Coronary artery (tissue), 2 donors: ENCODE data around the gene PPP1R8.
"Not testable (repeated sequence)": the region's sequence is repeated elsewhere in the genome, so short reads cannot be mapped to it uniquely, and the experiment has no call there.

Experiments used
- DNase-seq: peaks from one replicate; pipeline ENCODE4 v3.0.0-alpha.2; 2017; ENCODE audit warnings: low spot score
- H3K27ac ChIP-seq, 2 donors: fragments of 200-600 bp; sonication (generic); one replicate each; pipeline ENCODE4 v1.5.1; 2016 to 2019
- H3K4me3 ChIP-seq: fragments of 200-600 bp; sonication (generic); 2 replicates; pipeline ENCODE4 v1.5.1; 2016; ENCODE audit warnings: mild to moderate bottlenecking, moderate library complexity
- TF ChIP-seq, protein P1 (sequence below): fragments of 200-600 bp; sonication (generic); IDR thresholded peaks from one replicate; pipeline ENCODE4 v1.5.1; 2019; ENCODE audit warnings: antibody characterized with exemption

PPP1R8 gene

DNA sequence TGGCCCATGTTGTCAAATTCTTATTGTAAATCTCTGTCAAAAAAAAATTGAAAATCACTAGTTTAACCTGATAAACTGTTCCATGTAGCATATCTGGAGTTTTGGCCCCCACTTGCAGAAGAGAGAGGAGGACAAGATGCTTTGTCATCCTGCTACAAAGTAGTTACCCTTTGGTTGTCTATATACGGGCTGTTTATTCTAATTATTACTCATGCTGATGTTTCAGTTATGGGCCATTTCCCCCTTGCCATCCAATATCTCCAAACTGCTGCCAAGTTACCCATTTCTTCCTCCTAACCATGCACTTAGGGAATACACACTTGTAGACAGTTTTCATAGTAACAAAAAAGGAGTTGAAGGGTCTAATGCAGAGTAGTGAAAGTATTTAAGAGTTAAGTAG, 35.0 kb upstream of the PPP1R8 start:
- TF ChIP-seq, protein P1, sequence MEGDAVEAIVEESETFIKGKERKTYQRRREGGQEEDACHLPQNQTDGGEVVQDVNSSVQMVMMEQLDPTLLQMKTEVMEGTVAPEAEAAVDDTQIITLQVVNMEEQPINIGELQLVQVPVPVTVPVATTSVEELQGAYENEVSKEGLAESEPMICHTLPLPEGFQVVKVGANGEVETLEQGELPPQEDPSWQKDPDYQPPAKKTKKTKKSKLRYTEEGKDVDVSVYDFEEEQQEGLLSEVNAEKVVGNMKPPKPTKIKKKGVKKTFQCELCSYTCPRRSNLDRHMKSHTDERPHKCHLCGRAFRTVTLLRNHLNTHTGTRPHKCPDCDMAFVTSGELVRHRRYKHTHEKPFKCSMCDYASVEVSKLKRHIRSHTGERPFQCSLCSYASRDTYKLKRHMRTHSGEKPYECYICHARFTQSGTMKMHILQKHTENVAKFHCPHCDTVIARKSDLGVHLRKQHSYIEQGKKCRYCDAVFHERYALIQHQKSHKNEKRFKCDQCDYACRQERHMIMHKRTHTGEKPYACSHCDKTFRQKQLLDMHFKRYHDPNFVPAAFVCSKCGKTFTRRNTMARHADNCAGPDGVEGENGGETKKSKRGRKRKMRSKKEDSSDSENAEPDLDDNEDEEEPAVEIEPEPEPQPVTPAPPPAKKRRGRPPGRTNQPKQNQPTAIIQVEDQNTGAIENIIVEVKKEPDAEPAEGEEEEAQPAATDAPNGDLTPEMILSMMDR: no peak
- Histone ChIP-seq H3K27ac (no peak overlapping the region), H3K4me3 (no peak overlapping the region)
- no peak for DNase-seq

DNA sequence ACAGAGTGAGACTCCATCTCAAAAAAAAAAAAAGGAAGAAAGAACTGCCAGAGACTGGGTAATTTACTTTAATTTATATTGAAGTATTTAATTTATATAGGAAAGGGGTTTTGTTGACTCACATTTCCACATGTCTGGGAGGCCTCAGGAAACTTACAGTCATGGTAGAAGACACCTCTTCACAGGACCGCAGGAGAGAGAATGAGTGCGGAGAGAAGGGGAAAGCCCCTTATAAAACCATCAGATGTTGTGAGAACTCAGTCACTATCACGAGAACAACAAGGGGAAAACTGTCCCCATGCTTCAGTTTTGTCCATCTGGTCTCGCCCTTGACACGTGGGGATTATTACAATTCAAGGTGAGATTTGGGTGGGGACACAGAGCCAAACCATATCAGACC, 25.8 kb upstream of the PPP1R8 start:
- H3K27ac ChIP-seq: no peak overlapping the region
- DNase-seq: no peak
- TF ChIP-seq, protein P1: no peak
- no peak overlapping the region for H3K4me3 ChIP-seq

DNA sequence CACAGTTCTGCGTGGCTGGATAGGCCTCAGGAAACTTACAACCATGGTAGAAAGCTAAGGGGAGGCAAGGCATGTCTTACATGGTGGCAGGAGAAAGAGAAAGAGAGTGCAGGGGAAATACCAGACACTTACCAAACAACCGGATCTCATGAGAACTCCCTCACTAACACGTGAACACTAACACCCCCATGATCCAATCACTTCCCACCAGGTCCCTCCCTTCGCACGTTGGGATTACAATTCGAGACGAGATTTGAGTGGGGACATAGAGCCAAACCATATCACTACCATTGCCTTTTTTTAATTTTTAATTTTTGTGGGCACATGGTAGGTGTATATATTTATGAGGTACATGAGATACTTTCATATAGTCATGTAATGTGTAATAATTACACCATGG, 23.8 kb upstream of the PPP1R8 start:
- no peak overlapping the region for H3K27ac ChIP-seq
- H3K4me3 ChIP-seq: no peak overlapping the region
- TF ChIP-seq, protein P1: no peak
- DNase-seq: no peak

DNA sequence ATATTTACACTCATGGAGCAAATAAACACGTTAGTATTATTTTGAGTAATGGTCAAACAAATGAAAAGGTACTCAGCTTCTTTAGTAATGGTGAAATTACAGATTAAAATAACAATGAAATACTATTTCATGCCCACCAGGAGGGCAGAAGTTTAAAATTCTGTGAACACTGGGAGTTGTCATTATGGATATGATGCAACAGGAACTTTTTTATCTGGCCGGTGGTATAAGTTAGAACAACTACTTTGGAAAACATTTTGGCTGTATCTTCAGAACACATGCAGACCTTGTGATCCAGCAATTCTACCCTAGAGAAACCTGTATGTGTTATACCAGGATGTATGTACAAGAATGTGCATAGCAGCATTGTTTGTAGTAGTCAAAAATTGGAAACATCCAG, 23.2 kb upstream of the PPP1R8 start:
- DNase-seq: no peak
- Histone ChIP-seq H3K4me3 (no peak overlapping the region), H3K27ac (no peak overlapping the region)
- TF ChIP-seq, protein P1: no peak

DNA sequence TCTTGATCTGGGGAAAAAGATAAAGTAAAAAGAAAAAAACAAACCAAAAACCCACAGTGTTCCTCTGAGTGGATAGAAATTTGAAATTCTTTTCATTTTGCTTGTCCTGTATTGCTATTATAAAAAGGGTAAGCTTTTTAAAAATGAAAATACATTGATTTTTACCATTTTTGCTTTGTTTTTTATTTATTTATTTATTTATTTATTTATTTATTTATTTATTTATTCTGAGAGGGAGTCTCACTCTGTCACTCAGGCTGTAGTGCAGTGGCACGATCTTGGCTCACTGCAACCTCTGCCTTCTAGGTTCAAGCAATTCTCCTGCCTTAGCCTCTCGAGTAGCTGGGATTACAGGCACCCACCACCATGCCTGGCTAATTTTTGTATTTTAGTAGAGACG, 22.5 kb upstream of the PPP1R8 start:
- not testable (repeated sequence) for DNase-seq, H3K27ac ChIP-seq

DNA sequence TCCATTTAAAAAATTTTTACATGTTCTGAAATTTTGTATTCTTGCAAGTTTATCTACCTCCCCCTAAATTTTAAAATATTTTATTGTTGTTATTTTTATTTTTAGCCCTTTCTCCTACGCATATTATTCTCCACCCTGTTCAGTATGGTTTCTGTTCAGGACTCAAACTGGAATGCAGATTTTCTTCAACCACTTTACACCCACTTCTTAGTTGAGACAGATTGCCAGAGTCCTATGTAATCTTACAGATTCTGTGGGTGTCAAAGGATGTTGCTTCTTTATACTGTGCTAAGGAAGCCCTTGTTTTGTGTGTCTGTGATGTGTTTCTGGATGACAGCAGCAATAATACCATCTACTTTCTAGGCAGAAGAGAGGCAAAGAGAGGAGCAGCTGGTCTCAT, 20.7 kb upstream of the PPP1R8 start:
- no peak overlapping the region for H3K27ac ChIP-seq
- TF ChIP-seq, protein P1: no peak
- H3K4me3 ChIP-seq: no peak overlapping the region
- no peak for DNase-seq

More for the DNA sequence above, 22.5 kb upstream of the PPP1R8 start:
- H3K4me3 ChIP-seq: not testable (repeated sequence)

DNA sequence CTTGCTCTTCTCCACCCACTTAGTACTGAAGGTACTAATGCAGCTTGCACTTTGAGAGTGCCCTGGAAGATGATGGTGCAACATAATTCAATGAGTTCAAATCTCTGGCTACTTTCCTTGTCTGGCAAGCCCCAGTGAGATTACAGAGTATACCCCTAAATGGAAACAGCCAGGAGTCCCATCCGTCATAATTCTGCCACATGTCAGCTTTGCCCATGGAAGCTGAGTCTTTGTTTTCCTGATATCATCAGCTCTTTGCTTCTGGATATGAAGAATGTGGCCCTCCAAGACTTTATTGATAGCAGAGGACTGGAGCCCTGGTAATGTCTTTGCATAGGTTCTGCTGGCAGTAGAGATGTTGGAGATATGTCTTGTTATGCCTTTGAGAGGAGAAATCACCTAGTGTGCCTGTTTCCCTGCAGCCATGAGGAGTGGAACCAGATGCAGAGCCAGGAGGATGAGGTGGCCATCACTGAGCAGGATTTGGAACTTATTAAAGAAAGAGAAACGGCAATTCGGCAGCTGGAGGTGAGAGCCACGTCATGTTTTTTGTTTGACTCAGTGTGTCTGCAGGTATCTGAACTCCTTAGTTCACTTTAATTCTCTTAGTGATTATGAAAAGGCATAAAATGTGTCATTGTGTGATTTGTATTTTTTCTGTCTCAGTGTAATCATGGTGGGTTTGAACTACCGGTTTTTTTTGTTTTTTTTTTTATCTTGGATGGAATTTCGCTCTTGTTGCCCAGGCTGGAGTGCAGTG, 18.7 kb upstream of the PPP1R8 start:
- Histone ChIP-seq H3K27ac (no peak overlapping the region), H3K4me3 (no peak overlapping the region)
- DNase-seq: no peak
- TF ChIP-seq, protein P1: no peak
